OCI-LY3 (cell line): Measurements from ENCODE around the gene TFF3.

Experiments
- EZH2phosphoT487 ChIP-seq: fragments of 200-600 bp; shearing (Covaris generic); IDR thresholded peaks from 2 replicates; pipeline ENCODE4 v1.6.1; 2018; ENCODE audit warnings: antibody characterized with exemption, mixed run types, low read depth
- TF ChIP-seq, protein P1 (sequence below): fragments of 200-600, 300-600 bp; sonication (generic); IDR thresholded peaks from 2 replicates; pipeline ENCODE4 v1.5.1; 2014; ENCODE audit warnings: antibody characterized with exemption, low read length, low read depth

DNA sequence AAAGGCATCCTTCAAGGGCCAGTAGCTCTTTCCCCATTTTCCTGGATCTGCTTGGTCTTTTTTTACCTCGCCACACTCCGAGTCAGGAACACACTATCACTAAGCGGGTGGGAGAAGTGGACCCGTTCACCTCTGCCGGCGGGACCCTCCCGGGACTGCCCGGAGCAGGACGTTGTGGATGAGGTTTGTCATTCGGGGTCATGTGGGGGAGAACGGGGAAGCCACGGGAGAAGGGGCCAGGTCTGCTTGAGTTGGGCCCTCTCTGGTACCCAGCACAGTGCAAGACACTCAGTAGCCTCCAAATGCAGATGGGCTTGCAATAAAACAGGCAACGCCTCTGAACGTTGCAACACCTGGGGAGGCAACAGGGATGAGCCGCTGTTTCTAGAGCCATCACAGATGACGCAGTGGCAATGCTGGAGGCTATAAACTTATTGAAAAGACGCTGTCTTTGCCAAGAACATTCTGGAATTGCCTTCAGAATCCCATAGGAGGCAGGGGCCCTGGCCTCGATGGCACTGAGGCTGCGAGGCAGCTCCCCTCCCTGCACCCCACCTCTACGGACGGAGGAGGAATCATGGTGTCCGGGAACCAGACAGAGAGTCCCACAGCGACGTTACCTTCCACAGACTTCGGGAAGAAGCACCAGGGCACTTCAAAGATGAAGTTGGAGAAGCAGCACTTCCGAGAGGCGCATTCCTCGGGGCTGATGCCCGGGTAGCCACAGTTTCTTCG, 31.8 kb upstream of the TFF3 start:
- TF ChIP-seq, protein P1, sequence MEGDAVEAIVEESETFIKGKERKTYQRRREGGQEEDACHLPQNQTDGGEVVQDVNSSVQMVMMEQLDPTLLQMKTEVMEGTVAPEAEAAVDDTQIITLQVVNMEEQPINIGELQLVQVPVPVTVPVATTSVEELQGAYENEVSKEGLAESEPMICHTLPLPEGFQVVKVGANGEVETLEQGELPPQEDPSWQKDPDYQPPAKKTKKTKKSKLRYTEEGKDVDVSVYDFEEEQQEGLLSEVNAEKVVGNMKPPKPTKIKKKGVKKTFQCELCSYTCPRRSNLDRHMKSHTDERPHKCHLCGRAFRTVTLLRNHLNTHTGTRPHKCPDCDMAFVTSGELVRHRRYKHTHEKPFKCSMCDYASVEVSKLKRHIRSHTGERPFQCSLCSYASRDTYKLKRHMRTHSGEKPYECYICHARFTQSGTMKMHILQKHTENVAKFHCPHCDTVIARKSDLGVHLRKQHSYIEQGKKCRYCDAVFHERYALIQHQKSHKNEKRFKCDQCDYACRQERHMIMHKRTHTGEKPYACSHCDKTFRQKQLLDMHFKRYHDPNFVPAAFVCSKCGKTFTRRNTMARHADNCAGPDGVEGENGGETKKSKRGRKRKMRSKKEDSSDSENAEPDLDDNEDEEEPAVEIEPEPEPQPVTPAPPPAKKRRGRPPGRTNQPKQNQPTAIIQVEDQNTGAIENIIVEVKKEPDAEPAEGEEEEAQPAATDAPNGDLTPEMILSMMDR = no peak
- TF ChIP-seq EZH2phosphoT487 = no peak
